COLO829 (cell line): ENCODE results near the gene FAM124B.
A peak's percentile ranks its signal among the peaks of the same experiment; 100 is the strongest.

Source experiments
- DNase-seq: peaks from one replicate; pipeline ENCODE4 v3.0.0; 2012; ENCODE audit warnings: low spot score

Gene FAM124B

GRCh38 chr2:224381521-224382279, 20.2 kb downstream of the FAM124B start:
- DNase-seq = no peak

GRCh38 chr2:224379986-224380385, 21.9 kb downstream of the FAM124B start:
- no peak for DNase-seq

- DNase-seq = no peak
Observed at GRCh38 chr2:224379172-224379571, 22.7 kb downstream of the FAM124B start.

- no peak for DNase-seq
Observed at GRCh38 chr2:224378701-224379097, 23.2 kb downstream of the FAM124B start.

GRCh38 chr2:224377751-224378700, 23.9 kb downstream of the FAM124B start:
- DNase-seq = no peak

GRCh38 chr2:224372641-224373040, 29.3 kb downstream of the FAM124B start:
- DNase-seq = no peak

- peak; percentile 49 for DNase-seq
Observed at GRCh38 chr2:224369028-224369632, 32.8 kb downstream of the FAM124B start.

GRCh38 chr2:224366267-224366844, 35.6 kb downstream of the FAM124B start:
- DNase-seq = no peak

GRCh38 chr2:224365331-224365730, 36.6 kb downstream of the FAM124B start:
- DNase-seq = no peak

GRCh38 chr2:224363281-224363680, 38.6 kb downstream of the FAM124B start:
- DNase-seq = no peak

- DNase-seq = no peak
Observed at GRCh38 chr2:224362094-224362493, 39.8 kb downstream of the FAM124B start.

GRCh38 chr2:224360801-224361251, 41.1 kb downstream of the FAM124B start:
- DNase-seq = peak; percentile 65

GRCh38 chr2:224359569-224359968, 42.3 kb downstream of the FAM124B start:
- DNase-seq = no peak

- DNase-seq = peak; percentile 70
Observed at GRCh38 chr2:224357098-224357901, 44.6 kb downstream of the FAM124B start.

- no peak for DNase-seq
Observed at GRCh38 chr2:224354632-224355211, 47.2 kb downstream of the FAM124B start.

- no peak for DNase-seq
Observed at GRCh38 chr2:224350703-224351102, 51.2 kb downstream of the FAM124B start.

- no peak for DNase-seq
Observed at GRCh38 chr2:224349396-224349795, 52.5 kb downstream of the FAM124B start.

- DNase-seq = peak; percentile 60
Observed at GRCh38 chr2:224347176-224348051, 54.5 kb downstream of the FAM124B start.

- DNase-seq = no peak
Observed at GRCh38 chr2:224345492-224345891, 56.4 kb downstream of the FAM124B start.

- peak; percentile 40 for DNase-seq
Observed at GRCh38 chr2:224343226-224343625, 58.7 kb downstream of the FAM124B start.
